ENCODE data around the gene FAM98C.

Gene FAM98C

GRCh38 chr19:38429055-38429810, 26.3 kb downstream of the FAM98C start:
- Histone ChIP-seq H3K27me3 (ENCODE audit: insufficient read depth, low read length) (no peaks in the 10 kb centered on the region), H3K9me3 (ENCODE audit: insufficient read depth, low read depth, low read length) (no peaks in the 10 kb centered on the region), H2BK5ac (ENCODE audit: low read depth, low read length, poor library complexity) (no peak overlapping the region), H2AK5ac (ENCODE audit: low read length) (no peak overlapping the region), H3K4me3 (ENCODE audit: low read depth, low read length) (no peak overlapping the region), H3K4ac (ENCODE audit: low read depth, low read length) (no peak overlapping the region), H3K27ac (ENCODE audit: low read depth, low read length) (no peak overlapping the region), H3K14ac (ENCODE audit: low read length) (no peak overlapping the region), H3K9ac (ENCODE audit: low read length) (no peak overlapping the region), H3K4me2 (ENCODE audit: low read length) (no peak overlapping the region), H3K4me1 (ENCODE audit: control insufficient read depth in 1 of 2, insufficient read depth in 2 of 2, low read length in 2 of 2) (peaks cover 5 to 6% of the 10 kb centered on the region in 2 experiments), H4K8ac (ENCODE audit: low read depth, low read length) (no peak overlapping the region), H3K79me1 (ENCODE audit: low read length) (no peaks in the 10 kb centered on the region), H3K79me2 (ENCODE audit: control insufficient read depth, insufficient read depth, low read length, poor library complexity) (no peaks in the 10 kb centered on the region), H2BK12ac (ENCODE audit: low read length) (no peak overlapping the region), H3K36me3 (ENCODE audit: control insufficient read depth in 1 of 2, insufficient read depth in 2 of 2, low read length in 2 of 2) (no peaks in the 10 kb centered on the region), H3K23ac (ENCODE audit: low read length) (no peak overlapping the region), H4K12ac (ENCODE audit: low read depth, low read length) (no peak overlapping the region), H3K18ac (ENCODE audit: low read length) (no peak overlapping the region), H2AFZ (ENCODE audit: insufficient read depth, low read length, poor library complexity) (no peak overlapping the region), H4K91ac (ENCODE audit: low read depth, low read length) (no peak overlapping the region), H2BK120ac (ENCODE audit: insufficient read depth, low read length, poor library complexity) (no peak overlapping the region)
- no peak for DNase-seq
- no CpG with 5 or more reads among the region's 14 CpGs for WGBS (ENCODE audit: extremely low coverage, insufficient coverage, insufficient read length)

- no peak overlapping the region for H4K91ac ChIP-seq (ENCODE audit: low read depth, low read length)
- H3K27ac ChIP-seq (ENCODE audit: low read depth, low read length) = no peak overlapping the region
- no peak overlapping the region for H3K4me3 ChIP-seq (ENCODE audit: low read depth, low read length)
- H4K12ac ChIP-seq (ENCODE audit: low read depth, low read length) = no peak overlapping the region
- no peak overlapping the region for H2BK5ac ChIP-seq (ENCODE audit: low read depth, low read length, poor library complexity)
- no peak overlapping the region for H3K14ac ChIP-seq (ENCODE audit: low read length)
- H3K4me1 ChIP-seq (ENCODE audit: control insufficient read depth in 1 of 2, insufficient read depth in 2 of 2, low read length in 2 of 2) = peaks cover 8 to 11% of the 10 kb centered on the region in 2 experiments
- no peak for DNase-seq
- no peak overlapping the region for H3K9ac ChIP-seq (ENCODE audit: low read length)
- no peaks in the 10 kb centered on the region for H3K9me3 ChIP-seq (ENCODE audit: insufficient read depth, low read depth, low read length)
- no peaks in the 10 kb centered on the region for H3K36me3 ChIP-seq (ENCODE audit: control insufficient read depth in 1 of 2, insufficient read depth in 2 of 2, low read length in 2 of 2)
- no peak overlapping the region for H2AK5ac ChIP-seq (ENCODE audit: low read length)
- no peak overlapping the region for H2AFZ ChIP-seq (ENCODE audit: insufficient read depth, low read length, poor library complexity)
- no peaks in the 10 kb centered on the region for H3K79me1 ChIP-seq (ENCODE audit: low read length)
- no peak overlapping the region for H3K23ac ChIP-seq (ENCODE audit: low read length)
- no peak overlapping the region for H3K18ac ChIP-seq (ENCODE audit: low read length)
- no peak overlapping the region for H2BK12ac ChIP-seq (ENCODE audit: low read length)
- H4K8ac ChIP-seq (ENCODE audit: low read depth, low read length) = no peak overlapping the region
- no CpG with 5 or more reads among the region's 2 CpGs for WGBS (ENCODE audit: extremely low coverage, insufficient coverage, insufficient read length)
- no peaks in the 10 kb centered on the region for H3K27me3 ChIP-seq (ENCODE audit: insufficient read depth, low read length)
- no peak overlapping the region for H3K4me2 ChIP-seq (ENCODE audit: low read length)
- H3K79me2 ChIP-seq (ENCODE audit: control insufficient read depth, insufficient read depth, low read length, poor library complexity) = no peaks in the 10 kb centered on the region
- no peak overlapping the region for H3K4ac ChIP-seq (ENCODE audit: low read depth, low read length)
- H2BK120ac ChIP-seq (ENCODE audit: insufficient read depth, low read length, poor library complexity) = no peak overlapping the region
Measured at GRCh38 chr19:38429811-38430156, 26.9 kb downstream of the FAM98C start.

- H3K4me3 ChIP-seq (ENCODE audit: low read depth, low read length) = no peak overlapping the region
- no peak overlapping the region for H3K27ac ChIP-seq (ENCODE audit: low read depth, low read length)
- H4K12ac ChIP-seq (ENCODE audit: low read depth, low read length) = no peak overlapping the region
- H3K79me1 ChIP-seq (ENCODE audit: low read length) = no peaks in the 10 kb centered on the region
- H3K14ac ChIP-seq (ENCODE audit: low read length) = no peak overlapping the region
- H2BK5ac ChIP-seq (ENCODE audit: low read depth, low read length, poor library complexity) = no peak overlapping the region
- no peak overlapping the region for H2AFZ ChIP-seq (ENCODE audit: insufficient read depth, low read length, poor library complexity)
- peaks cover 4 to 10% of the 10 kb centered on the region in 2 experiments for H3K4me1 ChIP-seq (ENCODE audit: control insufficient read depth in 1 of 2, insufficient read depth in 2 of 2, low read length in 2 of 2)
- no peak overlapping the region for H2BK12ac ChIP-seq (ENCODE audit: low read length)
- no peaks in the 10 kb centered on the region for H3K79me2 ChIP-seq (ENCODE audit: control insufficient read depth, insufficient read depth, low read length, poor library complexity)
- no peaks in the 10 kb centered on the region for H3K36me3 ChIP-seq (ENCODE audit: control insufficient read depth in 1 of 2, insufficient read depth in 2 of 2, low read length in 2 of 2)
- H3K18ac ChIP-seq (ENCODE audit: low read length) = no peak overlapping the region
- H3K4ac ChIP-seq (ENCODE audit: low read depth, low read length) = no peak overlapping the region
- WGBS (ENCODE audit: extremely low coverage, insufficient coverage, insufficient read length) = no CpG with 5 or more reads among the region's 7 CpGs
- no peak overlapping the region for H4K91ac ChIP-seq (ENCODE audit: low read depth, low read length)
- H3K9me3 ChIP-seq (ENCODE audit: insufficient read depth, low read depth, low read length) = no peaks in the 10 kb centered on the region
- H3K9ac ChIP-seq (ENCODE audit: low read length) = no peak overlapping the region
- no peak overlapping the region for H3K4me2 ChIP-seq (ENCODE audit: low read length)
- no peak for DNase-seq
- H2BK120ac ChIP-seq (ENCODE audit: insufficient read depth, low read length, poor library complexity) = no peak overlapping the region
- H2AK5ac ChIP-seq (ENCODE audit: low read length) = no peak overlapping the region
- H3K27me3 ChIP-seq (ENCODE audit: insufficient read depth, low read length) = no peaks in the 10 kb centered on the region
- H4K8ac ChIP-seq (ENCODE audit: low read depth, low read length) = no peak overlapping the region
- H3K23ac ChIP-seq (ENCODE audit: low read length) = no peak overlapping the region
Measured at GRCh38 chr19:38430931-38431330, 28.0 kb downstream of the FAM98C start.

GRCh38 chr19:38433268-38433733, 30.4 kb downstream of the FAM98C start, which contains the start of gene RYR1:
RYR1 (plus strand) TSS chr19:38433691; CDS start chr19:38433830, 139 bp downstream.
- Histone ChIP-seq H3K18ac (ENCODE audit: low read length) (no peak within 1 kb of the TSS), H3K23ac (ENCODE audit: low read length) (no peak within 1 kb of the TSS), H3K4me2 (ENCODE audit: low read length) (no peak within 1 kb of the TSS), H2AK5ac (ENCODE audit: low read length) (no peak within 1 kb of the TSS), H3K27me3 (ENCODE audit: insufficient read depth, low read length) (no peaks in the 10 kb centered on the region), H4K8ac (ENCODE audit: low read depth, low read length) (no peak within 1 kb of the TSS), H2BK120ac (ENCODE audit: insufficient read depth, low read length, poor library complexity) (no peak within 1 kb of the TSS), H4K12ac (ENCODE audit: low read depth, low read length) (no peak within 1 kb of the TSS), H3K4ac (ENCODE audit: low read depth, low read length) (no peak within 1 kb of the TSS), H3K79me1 (ENCODE audit: low read length) (no peaks in the 10 kb centered on the region), H2BK12ac (ENCODE audit: low read length) (no peak within 1 kb of the TSS), H3K36me3 (ENCODE audit: control insufficient read depth in 1 of 2, insufficient read depth in 2 of 2, low read length in 2 of 2) (no peaks in the 10 kb centered on the region), H3K9me3 (ENCODE audit: insufficient read depth, low read depth, low read length) (no peaks in the 10 kb centered on the region), H2BK5ac (ENCODE audit: low read depth, low read length, poor library complexity) (no peak within 1 kb of the TSS), H2AFZ (ENCODE audit: insufficient read depth, low read length, poor library complexity) (no peak within 1 kb of the TSS), H4K91ac (ENCODE audit: low read depth, low read length) (no peak within 1 kb of the TSS), H3K14ac (ENCODE audit: low read length) (no peak within 1 kb of the TSS), H3K27ac (ENCODE audit: low read depth, low read length) (no peak within 1 kb of the TSS), H3K9ac (ENCODE audit: low read length) (no peak within 1 kb of the TSS), H3K79me2 (ENCODE audit: control insufficient read depth, insufficient read depth, low read length, poor library complexity) (no peaks in the 10 kb centered on the region), H3K4me3 (ENCODE audit: low read depth, low read length) (no peak within 1 kb of the TSS), H3K4me1 (ENCODE audit: control insufficient read depth in 1 of 2, insufficient read depth in 2 of 2, low read length in 2 of 2) (peaks cover 4 to 10% of the 10 kb centered on the region in 2 experiments)
- DNase-seq = no peak
- no CpG with 5 or more reads among the region's 20 CpGs for WGBS (ENCODE audit: extremely low coverage, insufficient coverage, insufficient read length)

Measured in trophoblast cell (in vitro differentiated cells and primary cell).